K562 (cell line): ENCODE results near the gene CCDC85C.

Experiments
- CHD1 ChIP-seq: fragments of 200-600 bp; sonication (generic); IDR thresholded peaks from one replicate; pipeline ENCODE4 v1.6.1; 2012; ENCODE audit warnings: mild to moderate bottlenecking, moderate library complexity, low read length, inconsistent platforms
- CHD2 ChIP-seq: IDR thresholded peaks from 2 replicates; pipeline ENCODE4 v1.6.1; 2011; ENCODE audit warnings: low read depth, low read length
- HEY1 ChIP-seq: fragments of 250-450 bp; sonication (Bioruptor Pico); IDR thresholded peaks from 2 replicates; pipeline ENCODE4 v1.5.0; 2020; ENCODE audit warnings: mild to moderate bottlenecking, moderate library complexity, borderline replicate concordance
- KDM1A ChIP-seq, 2 experiments: fragments of 450-650 bp; IDR thresholded peaks; 2 replicates each; pipeline ENCODE4 v1.6.1; 2016; ENCODE audit warnings: mild to moderate bottlenecking in 2 of 2
- L3MBTL2 ChIP-seq: fragments of 450-650 bp; IDR thresholded peaks from 2 replicates; pipeline ENCODE4 v1.6.1; 2016; ENCODE audit warnings: mild to moderate bottlenecking, moderate library complexity
- POLR2A ChIP-seq: fragments of 450-650 bp; conservative IDR thresholded peaks from 2 replicates; pipeline ENCODE4 v1.6.1; 2016
- POLR2AphosphoS5 ChIP-seq: IDR thresholded peaks from 2 replicates; pipeline ENCODE4 v1.6.1; 2011; ENCODE audit warnings: mild to moderate bottlenecking, low read depth, low read length, moderate library complexity; ENCODE audit not compliant: control insufficient read depth, insufficient read depth
- TEAD2 ChIP-seq: fragments of 450-650 bp; IDR thresholded peaks from 2 replicates; pipeline ENCODE4 v1.6.1; 2016; ENCODE audit warnings: missing genetic modification characterization, control low read depth, missing compliant biosample characterization
- ZBTB1 ChIP-seq: sonication (generic); formaldehyde crosslinking; IDR thresholded peaks from 2 replicates; pipeline ENCODE4 v1.8.1; 2023; ENCODE audit warnings: missing genetic modification reagents, low read depth, mild to moderate bottlenecking, borderline replicate concordance
- ZKSCAN8 ChIP-seq: fragments of 200-800 bp; sonication (Bioruptor generic); IDR thresholded peaks from 2 replicates; pipeline ENCODE4 v1.6.1; 2016; ENCODE audit warnings: missing genetic modification characterization, missing compliant biosample characterization
- ZNF239 ChIP-seq: fragments of 250-450 bp; sonication (Bioruptor Pico); IDR thresholded peaks from 2 replicates; pipeline ENCODE4 v1.4.0; 2020; ENCODE audit warnings: mild to moderate bottlenecking
- TF ChIP-seq, protein P1 (sequence below): sonication (generic); formaldehyde crosslinking; IDR thresholded peaks from 2 replicates; pipeline ENCODE4 v1.4.0; 2020; ENCODE audit warnings: mild to moderate bottlenecking, missing genetic modification reagents

- no peak for TF ChIP-seq CHD1
- no peak for TF ChIP-seq POLR2A
- TF ChIP-seq KDM1A (IDR thresholded peaks at IDR 0.05): no peak
- TF ChIP-seq CHD2: no peak
- no peak for TF ChIP-seq ZBTB1
- TF ChIP-seq L3MBTL2: no peak
- TF ChIP-seq HEY1 (CRISPR knock-in tag): no peak
- TF ChIP-seq, protein P1, sequence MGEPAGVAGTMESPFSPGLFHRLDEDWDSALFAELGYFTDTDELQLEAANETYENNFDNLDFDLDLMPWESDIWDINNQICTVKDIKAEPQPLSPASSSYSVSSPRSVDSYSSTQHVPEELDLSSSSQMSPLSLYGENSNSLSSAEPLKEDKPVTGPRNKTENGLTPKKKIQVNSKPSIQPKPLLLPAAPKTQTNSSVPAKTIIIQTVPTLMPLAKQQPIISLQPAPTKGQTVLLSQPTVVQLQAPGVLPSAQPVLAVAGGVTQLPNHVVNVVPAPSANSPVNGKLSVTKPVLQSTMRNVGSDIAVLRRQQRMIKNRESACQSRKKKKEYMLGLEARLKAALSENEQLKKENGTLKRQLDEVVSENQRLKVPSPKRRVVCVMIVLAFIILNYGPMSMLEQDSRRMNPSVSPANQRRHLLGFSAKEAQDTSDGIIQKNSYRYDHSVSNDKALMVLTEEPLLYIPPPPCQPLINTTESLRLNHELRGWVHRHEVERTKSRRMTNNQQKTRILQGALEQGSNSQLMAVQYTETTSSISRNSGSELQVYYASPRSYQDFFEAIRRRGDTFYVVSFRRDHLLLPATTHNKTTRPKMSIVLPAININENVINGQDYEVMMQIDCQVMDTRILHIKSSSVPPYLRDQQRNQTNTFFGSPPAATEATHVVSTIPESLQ (CRISPR knock-in tag): no peak
- no peak for TF ChIP-seq TEAD2 (tag)
- no peak for TF ChIP-seq POLR2AphosphoS5
- TF ChIP-seq ZKSCAN8 (CRISPR knock-in tag): no peak
- no peak for TF ChIP-seq ZNF239 (CRISPR knock-in tag)
Observed at GRCh38 chr14:99535908-99536778, 67.9 kb downstream of the CCDC85C start.
